HL-60 (cell line): Measurements from ENCODE around the gene CTBP2.

ENCODE experiments used
- CTCF ChIP-seq: IDR thresholded peaks from one replicate; pipeline ENCODE4 v1.5.1; 2011; ENCODE audit warnings: low read length, control low read depth, inconsistent platforms; ENCODE audit not compliant: insufficient read depth
- GABPA ChIP-seq: IDR thresholded peaks from 2 replicates; pipeline ENCODE4 v1.6.1; 2012; ENCODE audit warnings: low read depth
- POLR2AphosphoS5 ChIP-seq: IDR thresholded peaks from 2 replicates; pipeline ENCODE4 v1.6.1; 2012; ENCODE audit warnings: low read depth
- REST ChIP-seq: IDR thresholded peaks from 2 replicates; pipeline ENCODE4 v1.6.1; 2012; ENCODE audit warnings: low read depth; ENCODE audit not compliant: insufficient replicate concordance
- SPI1 ChIP-seq: IDR thresholded peaks from 2 replicates; pipeline ENCODE4 v1.6.1; 2012; ENCODE audit warnings: low read depth, mild to moderate bottlenecking, borderline replicate concordance

GRCh38 chr10:125127986-125128385, 32.4 kb downstream of the CTBP2 start:
- no peak for TF ChIP-seq CTCF
- TF ChIP-seq POLR2AphosphoS5: no peak
- TF ChIP-seq REST: no peak
- TF ChIP-seq GABPA: no peak
- TF ChIP-seq SPI1: no peak
